HG03354 (cell line): ENCODE measurements around the gene ZNF169.
"Not testable (repeated sequence)": the region's sequence is repeated elsewhere in the genome, so short reads cannot be mapped to it uniquely, and the experiment has no call there.

Source experiments
- ATAC-seq: cut with Tn5 transposase; IDR thresholded peaks from one replicate; pipeline ENCODE4 v1.9.1; 2021; ENCODE audit warnings: mild to moderate bottlenecking; ENCODE audit not compliant: unreplicated experiment, poor library complexity, severe bottlenecking

The ZNF169 gene

GRCh38 chr9:94339657-94340056 lies 80.6 kb downstream of the ZNF169 start:
- not testable (repeated sequence) for ATAC-seq

DNA sequence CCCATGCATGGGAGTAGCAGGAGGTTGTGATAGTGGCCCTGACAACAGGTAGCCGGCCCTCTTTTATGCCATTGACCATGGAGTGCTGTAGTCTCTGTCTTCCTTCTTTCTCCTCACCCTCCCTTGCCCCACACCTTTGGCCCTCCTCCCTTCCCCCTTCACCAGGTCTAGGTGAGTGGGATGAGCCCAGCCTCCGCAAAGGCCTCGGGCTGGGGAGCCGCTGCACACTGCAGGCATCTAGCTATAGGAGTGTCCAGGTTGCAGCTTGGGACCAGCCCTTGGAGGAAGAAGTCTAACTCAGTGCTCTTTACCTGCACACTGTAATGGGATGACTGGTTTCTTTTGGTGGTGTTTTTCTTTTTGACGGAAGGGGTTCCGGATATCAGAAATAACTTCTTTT lies 81.7 kb downstream of the ZNF169 start:
- not testable (repeated sequence) for ATAC-seq

- not testable (repeated sequence) for ATAC-seq
Observed at GRCh38 chr9:94341703-94342102, 82.6 kb downstream of the ZNF169 start.

DNA sequence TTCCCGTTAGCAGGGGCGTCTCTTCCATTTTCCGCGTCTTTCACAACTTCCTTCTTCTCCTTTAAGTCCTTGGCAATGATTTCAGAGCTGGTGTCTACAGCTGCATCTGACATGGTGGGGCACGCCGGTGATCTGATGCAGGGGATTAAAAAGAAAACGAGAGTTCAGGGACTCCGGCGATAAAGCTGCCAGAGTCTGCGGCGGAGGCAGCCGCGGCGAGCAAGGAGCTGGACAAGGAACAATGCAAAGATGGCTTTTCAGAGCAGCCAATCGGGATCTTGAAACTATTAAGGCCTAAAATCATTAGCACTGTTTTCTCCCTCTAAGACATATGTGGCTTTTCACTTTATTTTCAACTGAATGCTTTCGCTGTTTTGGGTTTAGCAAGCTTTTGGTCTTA lies 88.4 kb downstream of the ZNF169 start:
- not testable (repeated sequence) for ATAC-seq

DNA sequence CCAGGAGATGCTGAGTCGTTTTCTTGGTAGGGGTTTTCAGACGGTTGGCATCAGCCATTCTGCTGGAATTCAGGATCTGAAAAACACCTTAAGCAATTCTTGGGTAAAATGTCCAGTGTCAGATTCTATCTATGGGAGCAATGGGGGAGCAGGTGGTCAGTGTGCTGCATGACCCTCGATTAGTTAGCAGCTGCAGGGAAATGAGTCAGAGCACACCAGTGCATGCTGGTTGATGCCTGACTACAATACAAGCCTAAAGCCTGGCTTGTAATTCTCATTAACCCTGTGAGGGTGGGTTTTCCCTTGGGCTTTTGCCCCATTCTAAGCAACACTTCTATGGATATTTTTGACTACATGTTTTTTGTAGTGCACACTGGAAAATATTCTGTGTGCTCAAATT lies 89.7 kb downstream of the ZNF169 start:
- not testable (repeated sequence) for ATAC-seq
